Body of pancreas (tissue), 4 donors: ENCODE measurements around the gene PCBP3. TPM values are rescaled to one million over a fixed set of nuclear protein-coding genes. Genes with fewer than 3 reads are reported as not detected.

Experiments
- ATAC-seq: fragments of 150-250 bp; one replicate; pipeline ENCODE4 v1.9.1; 2016
- DNase-seq, 4 donors: peaks; one replicate each; pipeline ENCODE4 v3.0.0-alpha.2; 2019
- H3K27ac ChIP-seq, 4 donors: fragments of 200-600 bp; sonication (generic); 1 replicate in 3 of 4; 2 replicates in 1 of 4; pipeline versions ENCODE4 v1.5.1 to v1.6.1; 2016 to 2019; ENCODE audit warnings: mild to moderate bottlenecking in 1 of 4, mixed read lengths in 1 of 4, moderate library complexity in 1 of 4
- H3K27me3 ChIP-seq, 2 donors: fragments of 200-600 bp; sonication (generic); one replicate each; pipeline ENCODE4 v1.6.0; 2016; ENCODE audit warnings: mild to moderate bottlenecking in 1 of 2
- H3K36me3 ChIP-seq, 2 donors: fragments of 200-600 bp; sonication (generic); replicated peaks in 1 of 2; 2 replicates each; pipeline ENCODE4 v1.5.1; 2016; ENCODE audit warnings: low read depth in 2 of 2; ENCODE audit not compliant: insufficient read depth in 1 of 2
- H3K4me1 ChIP-seq: fragments of 200-600 bp; sonication (generic); one replicate; pipeline ENCODE4 v1.6.0; 2016
- H3K4me3 ChIP-seq, 2 donors: fragments of 200-600 bp; sonication (generic); 1 replicate in 1 of 2; 2 replicates in 1 of 2; pipeline ENCODE4 v1.5.1; 2016 to 2019
- H3K9me3 ChIP-seq, 3 donors: fragments of 200-600 bp; sonication (generic); 1 replicate in 2 of 3; 2 replicates in 1 of 3; pipeline ENCODE4 v1.5.1; 2016
- POLR2A ChIP-seq, 3 donors: fragments of 450-650 bp; IDR thresholded peaks; one replicate each; pipeline ENCODE4 v1.6.1; 2016; ENCODE audit warnings: antibody characterized with exemption in 3 of 3, mild to moderate bottlenecking in 2 of 3
- WGBS, 2 donors: methylation state at CpG; one replicate each; pipeline ENCODE4 v1.1.5; 2017; 5-methylcytosine and 5-hydroxymethylcytosine counted together
- intact Hi-C: fragments of 100-400 bp; cut with DNase I; formaldehyde crosslinking; loops from one replicate; pipeline ENCODE4 v1.15.1; 2023
- total RNA-seq, 2 donors: library from RNA; depleted of rRNA; stranded (reverse); fragments of >200 nt; gene quantifications; one replicate each; pipeline ENCODE4 v1.1.0, GENCODE V29; 2016
- TF ChIP-seq, protein P1 (sequence below), 7 experiments: fragments of 450-650 bp in 4 of 7; fragments of 200-600 bp in 3 of 7; sonication (generic) in 3 of 7; IDR thresholded peaks; one replicate each; pipeline ENCODE4 v1.5.1; 2016 to 2019; ENCODE audit warnings: antibody characterized with exemption in 7 of 7

Gene PCBP3
- total RNA-seq, 2 donors from 2014 or later: 1.3 to 4.6 TPM

- DNase-seq (no peak), ATAC-seq (no peak)
- Histone ChIP-seq H3K4me3 (no peak overlapping the region), H3K27me3 (no peaks in the 10 kb centered on the region), H3K27ac (no peak overlapping the region), H3K4me1 (peaks cover under 1% of the 10 kb centered on the region), H3K36me3 (no peaks in the 10 kb centered on the region), H3K9me3 (peaks cover 0 to 6% (median 0%) of the 10 kb centered on the region in 3 donors)
- WGBS, 2 donors: 74 to 77% methylated on average over 3 to 4 of the region's 4 CpGs
- intact Hi-C loops: no loop called here
- TF ChIP-seq, protein P1, sequence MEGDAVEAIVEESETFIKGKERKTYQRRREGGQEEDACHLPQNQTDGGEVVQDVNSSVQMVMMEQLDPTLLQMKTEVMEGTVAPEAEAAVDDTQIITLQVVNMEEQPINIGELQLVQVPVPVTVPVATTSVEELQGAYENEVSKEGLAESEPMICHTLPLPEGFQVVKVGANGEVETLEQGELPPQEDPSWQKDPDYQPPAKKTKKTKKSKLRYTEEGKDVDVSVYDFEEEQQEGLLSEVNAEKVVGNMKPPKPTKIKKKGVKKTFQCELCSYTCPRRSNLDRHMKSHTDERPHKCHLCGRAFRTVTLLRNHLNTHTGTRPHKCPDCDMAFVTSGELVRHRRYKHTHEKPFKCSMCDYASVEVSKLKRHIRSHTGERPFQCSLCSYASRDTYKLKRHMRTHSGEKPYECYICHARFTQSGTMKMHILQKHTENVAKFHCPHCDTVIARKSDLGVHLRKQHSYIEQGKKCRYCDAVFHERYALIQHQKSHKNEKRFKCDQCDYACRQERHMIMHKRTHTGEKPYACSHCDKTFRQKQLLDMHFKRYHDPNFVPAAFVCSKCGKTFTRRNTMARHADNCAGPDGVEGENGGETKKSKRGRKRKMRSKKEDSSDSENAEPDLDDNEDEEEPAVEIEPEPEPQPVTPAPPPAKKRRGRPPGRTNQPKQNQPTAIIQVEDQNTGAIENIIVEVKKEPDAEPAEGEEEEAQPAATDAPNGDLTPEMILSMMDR (IDR thresholded peaks at IDR 0.05): no peak
- no peak for TF ChIP-seq POLR2A (IDR thresholded peaks at IDR 0.05)
Measured at GRCh38 chr21:45965084-45965809, 321.7 kb downstream of the PCBP3 start.

GRCh38 chr21:45966791-45967394 is 323.4 kb downstream of the PCBP3 start:
- Histone ChIP-seq H3K9me3 (peaks cover 0 to 6% (median 0%) of the 10 kb centered on the region in 3 donors), H3K4me3 (no peak overlapping the region), H3K27me3 (no peaks in the 10 kb centered on the region), H3K4me1 (peaks cover 7% of the 10 kb centered on the region), H3K27ac (no peak overlapping the region), H3K36me3 (no peaks in the 10 kb centered on the region)
- WGBS, 2 donors: 62 to 66% methylated on average over 9 of the region's 9 CpGs
- DNase-seq (no peak), ATAC-seq (no peak)
- no peak for TF ChIP-seq POLR2A (IDR thresholded peaks at IDR 0.05)
- TF ChIP-seq, protein P1 (IDR thresholded peaks at IDR 0.05): no peak
- intact Hi-C loops: no loop called here

DNA sequence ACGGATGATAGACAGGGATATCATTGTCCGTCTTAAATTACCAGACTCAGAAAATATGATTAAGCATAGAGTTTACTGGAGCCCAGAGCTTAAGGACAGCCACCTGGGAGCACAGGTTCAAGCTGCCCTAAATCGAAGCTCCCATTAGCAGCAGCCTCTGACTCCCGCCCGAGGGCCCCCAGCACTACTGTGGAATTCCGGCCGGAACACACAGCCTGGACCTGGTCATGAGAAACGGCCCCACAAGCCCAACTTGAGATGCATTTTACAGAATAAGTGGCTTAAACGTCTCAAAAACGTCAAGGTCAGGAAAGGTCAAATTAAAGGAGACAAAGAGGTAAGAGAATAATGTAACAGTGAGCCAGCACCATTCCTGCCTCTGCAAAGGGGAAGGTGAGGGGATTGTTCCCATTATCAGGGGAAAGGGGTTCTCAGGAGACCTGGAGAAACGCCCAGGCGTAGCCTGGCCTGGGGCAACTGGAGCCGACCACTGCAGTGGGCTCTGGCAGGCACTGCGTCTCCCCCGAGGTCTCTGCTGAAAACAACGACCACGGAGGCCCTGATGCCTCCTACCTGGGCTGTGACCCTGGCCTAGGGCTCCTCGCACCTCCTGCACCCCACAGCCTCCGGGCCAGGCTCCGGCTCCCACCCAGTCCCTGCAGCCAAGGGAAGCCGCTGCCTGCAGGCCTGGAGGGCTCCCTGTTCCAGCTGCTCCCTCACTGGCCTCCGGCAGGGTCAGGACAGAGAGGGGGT is 326.6 kb downstream of the PCBP3 start:
- WGBS, 2 donors: 57 to 66% methylated on average over 17 to 22 of the region's 22 CpGs
- DNase-seq: no peak
- Histone ChIP-seq H3K27me3 (peaks cover 0 to 15% of the 10 kb centered on the region in 2 donors), H3K27ac (no peak overlapping the region), H3K9me3 (no peaks in the 10 kb centered on the region), H3K4me3 (no peak overlapping the region), H3K36me3 (no peaks in the 10 kb centered on the region), H3K4me1 (peaks cover 31% of the 10 kb centered on the region)
- ATAC-seq: no peak
- TF ChIP-seq, protein P1 (IDR thresholded peaks at IDR 0.05): no peak
- TF ChIP-seq POLR2A (IDR thresholded peaks at IDR 0.05): no peak
- intact Hi-C loops: no loop called here

DNA sequence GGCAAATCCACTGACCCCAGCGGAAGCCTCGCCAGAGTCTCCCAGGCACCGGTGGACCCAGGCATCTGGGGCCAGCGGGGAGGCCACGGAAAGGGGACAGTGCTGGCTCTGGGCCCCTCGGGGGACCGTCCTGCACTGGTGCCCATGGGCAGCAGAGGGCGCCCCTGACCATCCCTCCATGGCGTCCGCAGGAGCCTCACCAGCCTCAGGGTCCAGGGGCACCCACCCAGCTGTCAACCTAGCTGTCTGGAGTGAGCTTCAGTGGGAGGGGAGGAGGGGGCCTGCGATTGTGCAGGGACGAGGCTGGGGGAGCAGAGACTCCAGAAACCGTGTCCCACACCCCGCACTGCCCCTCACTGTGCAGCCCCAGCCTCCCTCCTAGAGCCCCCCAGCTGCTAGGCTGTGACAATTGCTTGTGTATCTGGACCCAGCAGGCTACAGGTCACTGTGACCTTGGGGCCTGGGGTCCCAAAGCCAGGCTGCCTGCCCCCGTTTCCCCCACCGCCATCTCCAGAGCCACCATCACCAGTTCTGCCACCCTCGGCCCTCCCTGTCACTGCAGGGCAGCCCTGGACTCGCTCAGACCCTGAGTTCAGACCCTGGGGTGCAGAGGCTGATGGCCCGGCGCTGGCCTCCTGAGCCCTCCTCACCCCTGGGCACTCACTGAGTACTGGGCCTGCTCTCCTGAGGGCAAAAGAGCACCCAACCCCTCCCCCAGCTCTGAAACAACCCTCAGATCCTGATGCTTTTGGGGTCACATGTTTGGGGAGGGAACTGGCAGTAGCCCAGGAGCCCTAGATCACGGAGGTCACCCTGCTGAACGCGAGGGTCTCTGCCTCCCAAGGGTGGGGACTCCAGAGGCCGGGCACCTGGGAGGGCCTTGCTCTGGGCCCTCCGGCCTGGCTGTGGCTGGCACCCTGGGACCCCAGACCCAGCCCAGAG is 327.4 kb downstream of the PCBP3 start:
- DNase-seq (peak; percentile 35 to 65 (median 52)), ATAC-seq (peak; percentile 29)
- Histone ChIP-seq H3K9me3 (no peaks in the 10 kb centered on the region), H3K27ac (peak overlapping the region in 1 of 4 donors; percentile 15), H3K4me3 (no peak overlapping the region), H3K4me1 (peaks cover 31% of the 10 kb centered on the region), H3K27me3 (peaks cover 0 to 15% of the 10 kb centered on the region in 2 donors), H3K36me3 (no peaks in the 10 kb centered on the region)
- 36 to 66% methylated on average over 7 to 25 of the region's 25 CpGs for WGBS, 2 donors
- intact Hi-C loops: no loop called here
- TF ChIP-seq, protein P1 (IDR thresholded peaks at IDR 0.05): peak; percentile 61 to 82 (median 72)
- TF ChIP-seq POLR2A (IDR thresholded peaks at IDR 0.05): no peak
